Measurements from ENCODE around the gene HASPIN. TPM values are rescaled to one million over a fixed set of nuclear protein-coding genes. Genes with fewer than 3 reads are reported as not detected.

The HASPIN gene
- total RNA-seq, 4 donors from 2014 or later, result 0.20 to 1.3 (median 0.24) TPM

DNA sequence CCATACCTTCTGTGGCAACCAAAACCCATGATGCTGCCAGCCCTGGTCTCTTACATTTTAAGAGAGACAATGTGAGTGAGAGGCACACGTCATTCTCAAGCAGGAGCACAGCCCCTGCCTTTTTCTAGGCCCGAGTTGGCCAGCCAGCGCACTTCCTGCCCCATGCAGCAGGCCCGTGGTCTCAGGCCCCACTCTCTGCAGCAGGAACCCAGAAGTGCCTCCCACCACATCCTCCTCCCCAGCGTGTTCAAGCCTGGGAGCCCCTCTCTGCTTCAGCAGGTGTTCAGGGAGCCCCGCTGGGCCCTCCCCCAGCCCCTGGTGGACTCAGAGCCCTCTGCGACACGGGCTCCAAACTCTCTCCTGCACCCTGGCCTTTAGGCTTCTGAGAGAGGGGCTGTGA lies 46.8 kb downstream of the HASPIN start:
- intact Hi-C loops (cut with DNase I; ENCODE audit: low total_unique reads) (no loop called here), in situ Hi-C loops (cut with MboI; ENCODE audit: low sequenced_read_pairs in 4 of 4) (no loop called here)
- Histone ChIP-seq H3K27me3 (no peaks in the 10 kb centered on the region), H3K4me3 (no peak overlapping the region), H3K9me3 (no peaks in the 10 kb centered on the region), H3K27ac (no peak overlapping the region), H3K4me1 (no peaks in the 10 kb centered on the region), H3K36me3 (no peaks in the 10 kb centered on the region)
- no peak for ATAC-seq
- DNase-seq, result no peak
- TF ChIP-seq, protein P1, sequence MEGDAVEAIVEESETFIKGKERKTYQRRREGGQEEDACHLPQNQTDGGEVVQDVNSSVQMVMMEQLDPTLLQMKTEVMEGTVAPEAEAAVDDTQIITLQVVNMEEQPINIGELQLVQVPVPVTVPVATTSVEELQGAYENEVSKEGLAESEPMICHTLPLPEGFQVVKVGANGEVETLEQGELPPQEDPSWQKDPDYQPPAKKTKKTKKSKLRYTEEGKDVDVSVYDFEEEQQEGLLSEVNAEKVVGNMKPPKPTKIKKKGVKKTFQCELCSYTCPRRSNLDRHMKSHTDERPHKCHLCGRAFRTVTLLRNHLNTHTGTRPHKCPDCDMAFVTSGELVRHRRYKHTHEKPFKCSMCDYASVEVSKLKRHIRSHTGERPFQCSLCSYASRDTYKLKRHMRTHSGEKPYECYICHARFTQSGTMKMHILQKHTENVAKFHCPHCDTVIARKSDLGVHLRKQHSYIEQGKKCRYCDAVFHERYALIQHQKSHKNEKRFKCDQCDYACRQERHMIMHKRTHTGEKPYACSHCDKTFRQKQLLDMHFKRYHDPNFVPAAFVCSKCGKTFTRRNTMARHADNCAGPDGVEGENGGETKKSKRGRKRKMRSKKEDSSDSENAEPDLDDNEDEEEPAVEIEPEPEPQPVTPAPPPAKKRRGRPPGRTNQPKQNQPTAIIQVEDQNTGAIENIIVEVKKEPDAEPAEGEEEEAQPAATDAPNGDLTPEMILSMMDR (IDR thresholded peaks at IDR 0.05 in 4 of 5, conservative IDR thresholded peaks at IDR 0.05 in 1 of 5), result no peak
- no peak for TF ChIP-seq POLR2A (IDR thresholded peaks at IDR 0.05)

DNA sequence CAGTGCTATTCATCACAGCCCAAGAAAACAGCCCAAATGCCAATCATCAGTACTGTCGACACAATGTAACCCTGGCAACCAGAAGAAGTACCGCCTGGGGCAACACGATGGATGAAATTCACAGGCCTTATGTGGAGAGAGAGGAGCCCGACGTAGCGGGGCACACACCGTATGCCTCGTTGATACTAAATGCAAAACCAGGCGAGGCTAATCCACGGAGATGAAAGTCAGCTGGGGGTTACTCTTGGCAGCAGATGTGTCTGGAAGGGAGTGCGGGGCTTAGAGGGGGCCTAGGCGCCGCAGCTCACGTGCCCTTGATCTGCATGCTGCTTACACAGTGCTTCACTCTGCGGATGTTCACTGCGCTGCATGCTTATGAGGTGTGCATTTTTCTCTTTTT lies 47.4 kb downstream of the HASPIN start:
- TF ChIP-seq POLR2A (IDR thresholded peaks at IDR 0.05), result no peak
- TF ChIP-seq, protein P1 (IDR thresholded peaks at IDR 0.05 in 4 of 5, conservative IDR thresholded peaks at IDR 0.05 in 1 of 5), result no peak
- Histone ChIP-seq H3K4me1 (no peaks in the 10 kb centered on the region), H3K4me3 (no peak overlapping the region), H3K36me3 (no peaks in the 10 kb centered on the region), H3K27ac (no peak overlapping the region), H3K9me3 (no peaks in the 10 kb centered on the region), H3K27me3 (no peaks in the 10 kb centered on the region)
- in situ Hi-C loops (cut with MboI; ENCODE audit: low sequenced_read_pairs in 4 of 4) (no loop called here), intact Hi-C loops (cut with DNase I; ENCODE audit: low total_unique reads) (no loop called here)
- no peak for DNase-seq
- ATAC-seq, result no peak

DNA sequence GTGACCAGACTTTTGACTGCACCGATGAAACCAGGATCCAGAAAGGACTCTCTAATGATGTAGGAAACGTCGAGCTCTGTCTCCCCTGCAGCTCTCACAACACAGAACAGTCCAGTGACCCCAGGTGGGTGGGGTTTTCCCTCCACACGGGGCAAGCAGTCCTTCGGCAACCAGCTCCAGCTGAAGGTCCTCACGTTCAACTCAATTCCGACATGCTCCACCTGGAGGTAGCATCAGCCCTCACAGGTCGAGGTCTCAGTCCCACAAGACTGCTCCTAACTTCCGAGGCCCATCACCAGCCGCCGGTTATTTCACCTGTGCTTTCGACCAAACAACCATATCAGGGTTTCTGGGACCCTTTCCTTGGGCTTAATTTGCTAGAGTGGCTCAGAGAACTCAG lies 49.1 kb downstream of the HASPIN start:
- Histone ChIP-seq H3K27me3 (no peaks in the 10 kb centered on the region), H3K36me3 (no peaks in the 10 kb centered on the region), H3K9me3 (no peaks in the 10 kb centered on the region), H3K4me3 (no peak overlapping the region), H3K27ac (no peak overlapping the region), H3K4me1 (no peaks in the 10 kb centered on the region)
- ATAC-seq, result no peak
- intact Hi-C loops (cut with DNase I; ENCODE audit: low total_unique reads) (no loop called here), in situ Hi-C loops (cut with MboI; ENCODE audit: low sequenced_read_pairs in 4 of 4) (no loop called here)
- no peak for DNase-seq
- no peak for TF ChIP-seq POLR2A (IDR thresholded peaks at IDR 0.05)

DNA sequence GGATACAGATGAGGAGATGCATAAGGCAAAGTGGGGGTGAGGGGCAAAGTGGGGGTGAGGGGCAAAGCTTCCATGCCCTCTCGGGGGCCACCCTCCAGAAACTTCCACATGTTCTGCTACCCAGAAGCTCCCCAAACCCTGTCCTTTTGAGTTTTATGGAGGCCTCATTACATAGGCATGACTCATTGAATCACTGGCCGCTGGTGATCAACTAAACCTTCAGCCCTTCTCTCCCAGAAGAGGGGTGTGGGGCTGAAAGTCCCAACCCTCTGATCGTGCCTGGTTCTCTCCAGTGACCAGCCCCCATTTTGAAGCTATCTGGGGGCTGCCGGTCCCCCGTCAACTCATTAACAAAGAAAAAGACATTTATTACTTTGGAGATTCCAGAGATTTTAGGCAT lies 49.8 kb downstream of the HASPIN start:
- in situ Hi-C loops (cut with MboI; ENCODE audit: low sequenced_read_pairs in 4 of 4), result no loop called here
- no peak for DNase-seq
- Histone ChIP-seq H3K27me3 (no peaks in the 10 kb centered on the region), H3K4me3 (no peak overlapping the region), H3K9me3 (no peaks in the 10 kb centered on the region), H3K4me1 (no peaks in the 10 kb centered on the region), H3K36me3 (no peaks in the 10 kb centered on the region), H3K27ac (no peak overlapping the region)
- intact Hi-C loops (cut with DNase I; ENCODE audit: low total_unique reads), result no loop called here
- ATAC-seq, result no peak
- TF ChIP-seq POLR2A (IDR thresholded peaks at IDR 0.05), result no peak
- TF ChIP-seq, protein P1 (IDR thresholded peaks at IDR 0.05 in 4 of 5, conservative IDR thresholded peaks at IDR 0.05 in 1 of 5), result no peak

DNA sequence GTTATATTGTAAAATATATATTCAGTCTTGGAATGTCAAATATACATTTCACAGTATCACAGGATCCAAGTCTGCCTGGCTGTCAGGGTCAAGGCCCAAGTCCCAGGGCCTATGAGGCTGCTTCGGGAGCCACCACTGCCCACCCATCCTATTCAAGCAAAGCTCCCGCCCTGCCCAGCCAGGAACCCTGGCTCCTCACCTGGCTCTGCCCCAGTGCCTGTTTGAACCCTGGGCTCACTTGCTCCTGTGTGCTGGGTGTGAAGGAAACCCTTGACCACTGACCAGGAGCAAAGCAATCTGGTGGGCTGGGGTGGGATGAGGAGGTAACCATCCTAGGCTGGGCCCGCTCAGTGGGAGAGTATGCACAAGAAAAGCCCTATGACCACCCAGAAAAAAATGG lies 50.3 kb downstream of the HASPIN start:
- DNase-seq, result no peak
- Histone ChIP-seq H3K4me3 (no peak overlapping the region), H3K27me3 (no peaks in the 10 kb centered on the region), H3K9me3 (no peaks in the 10 kb centered on the region), H3K27ac (no peak overlapping the region), H3K36me3 (no peaks in the 10 kb centered on the region), H3K4me1 (no peaks in the 10 kb centered on the region)
- ATAC-seq, result no peak
- in situ Hi-C loops (cut with MboI; ENCODE audit: low sequenced_read_pairs in 4 of 4), result no loop called here
- no peak for TF ChIP-seq POLR2A (IDR thresholded peaks at IDR 0.05)
- TF ChIP-seq, protein P1 (IDR thresholded peaks at IDR 0.05 in 4 of 5, conservative IDR thresholded peaks at IDR 0.05 in 1 of 5), result no peak
- intact Hi-C loops (cut with DNase I; ENCODE audit: low total_unique reads), result no loop called here

Other genes starting within 250 kb of the HASPIN start
- 1 to 10 TPM in 3 of 4 donors, under 1 TPM in 1; 0.89 to 4.8 (median 1.4) TPM for gene ASPA, start 247.9 kb upstream of the HASPIN start, total RNA-seq
- gene TRPV3, start 166.1 kb upstream of the HASPIN start, total RNA-seq, result 1 to 10 TPM; 1.3 to 3.8 (median 1.6) TPM
- 1 to 10 TPM; 1.7 to 6.5 (median 3.5) TPM for gene TRPV1, start 114.5 kb upstream of the HASPIN start, total RNA-seq
- gene SHPK, start 87.7 kb upstream of the HASPIN start, total RNA-seq, result 1 to 10 TPM; 4.1 to 4.7 (median 4.4) TPM
- 100 to 1,000 TPM in 1 of 4 donors, 10 to 100 TPM in 3; 15.0 to 141 (median 60.2) TPM for gene CTNS, start 87.1 kb upstream of the HASPIN start, total RNA-seq
- 10 to 100 TPM; 24.1 to 45.1 (median 33.8) TPM for gene TAX1BP3, start 55.3 kb upstream of the HASPIN start, total RNA-seq
- gene EMC6, start 55.1 kb upstream of the HASPIN start, total RNA-seq, result 10 to 100 TPM; 40.6 to 73.8 (median 54.5) TPM
- gene P2RX5, start 27.7 kb upstream of the HASPIN start, total RNA-seq, result 10 to 100 TPM; 12.3 to 52.9 (median 30.2) TPM
- gene ITGAE, start 77.3 kb downstream of the HASPIN start, total RNA-seq, result 10 to 100 TPM; 10.8 to 25.0 (median 23.5) TPM
- gene NCBP3, start 122.3 kb downstream of the HASPIN start, total RNA-seq, result 10 to 100 TPM in 3 of 4 donors, 1 to 10 TPM in 1; 9.5 to 15.2 (median 14.5) TPM
- gene CAMKK1, start 169.2 kb downstream of the HASPIN start, total RNA-seq, result 1 to 10 TPM in 3 of 4 donors, under 1 TPM in 1; 0.44 to 5.1 (median 2.1) TPM
- under 1 TPM in 3 of 4 donors, not detected in 1; 0.25 to 0.59 (median 0.38) TPM for gene P2RX1, start 192.6 kb downstream of the HASPIN start, total RNA-seq
- gene ATP2A3, start 240.5 kb downstream of the HASPIN start, total RNA-seq, result 1 to 10 TPM in 2 of 4 donors, under 1 TPM in 2; 0.89 to 1.4 (median 0.98) TPM